ENCODE results near the gene SRA1. TPM values are rescaled to one million over a fixed set of nuclear protein-coding genes. Genes with fewer than 3 reads are reported as not detected.

SRA1 gene
- total RNA-seq, 2 experiments from 2014 or later = 38.0 to 39.6 TPM

- peaks cover 41% of the 10 kb centered on the region for H3K36me3 Mint-ChIP-seq (ENCODE audit: low read depth)
- H3K27me3 Mint-ChIP-seq (ENCODE audit: low read depth) = no peaks in the 10 kb centered on the region
- no peaks in the 10 kb centered on the region for H3K9me3 Mint-ChIP-seq
- CTCF ChIA-PET = interaction anchor here (0.6 to 3.2 kb wide), 11 partner anchors 10 to 193 kb away, joined by 3 to 18 read pairs (median 3); partner anchors contain the start of genes ANKHD1 and SRA1
- intact Hi-C loops (cut with micrococcal nuclease) = no loop called here
- peak overlapping the region; percentile 87 for H3K4me3 Mint-ChIP-seq
- peak overlapping the region; percentile 94 for H3K27ac Mint-ChIP-seq
- peaks cover 48% of the 10 kb centered on the region for H3K4me1 Mint-ChIP-seq (ENCODE audit: low read depth)
- DNase-seq = no peak
Measured at GRCh38 chr5:140548300-140548688, 9.0 kb downstream of the SRA1 start.

DNA sequence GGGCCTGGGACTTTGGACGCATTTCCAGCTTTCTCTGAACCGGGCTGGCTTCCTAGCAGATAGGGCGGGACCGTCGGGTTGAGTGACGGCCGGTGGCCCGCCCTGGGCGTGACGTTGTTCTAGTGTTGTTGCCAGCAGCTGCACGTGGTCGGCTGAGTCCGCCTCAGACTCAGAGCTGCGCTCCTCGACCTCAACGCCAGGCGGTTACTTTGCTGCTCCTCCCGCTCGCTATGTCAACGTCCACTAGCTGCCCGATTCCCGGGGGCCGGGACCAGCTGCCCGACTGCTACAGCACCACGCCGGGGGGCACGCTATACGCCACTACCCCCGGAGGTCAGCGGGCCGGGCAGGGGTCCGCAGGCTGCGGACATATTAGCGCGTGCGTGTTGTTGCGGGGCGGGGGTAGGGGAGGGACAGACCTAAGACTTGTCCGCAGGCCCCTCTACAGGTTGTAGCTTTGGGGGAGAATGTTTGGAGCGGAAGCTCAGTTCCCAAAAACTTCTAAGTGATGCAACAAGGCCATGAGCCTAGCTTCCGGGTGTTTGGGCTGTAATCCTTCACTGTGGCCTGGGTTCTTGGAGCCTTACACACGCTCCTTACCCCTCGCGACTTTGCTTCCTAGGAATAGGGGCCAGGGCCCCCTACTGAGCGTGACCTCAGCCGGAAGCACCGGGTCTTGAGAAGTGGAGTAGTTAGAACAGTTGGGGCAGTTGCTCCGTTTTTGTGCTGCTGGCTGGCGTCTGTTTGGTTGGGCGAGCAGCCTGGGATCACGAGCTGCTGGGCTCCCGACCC, 9.6 kb downstream of the SRA1 start, which contains the start of gene EIF4EBP3:
TSS of gene EIF4EBP3 (plus strand) at position 155 of the 792 bp plus-strand sequence. CDS start at position 231, 76 bp downstream.
- Mint-ChIP-seq H3K4me1 (ENCODE audit: low read depth) (peaks cover 42% of the 10 kb centered on the region), H3K9me3 (no peaks in the 10 kb centered on the region), H3K27me3 (ENCODE audit: low read depth) (no peaks in the 10 kb centered on the region), H3K4me3 (peak within 1 kb of the TSS; percentile 87), H3K27ac (peak within 1 kb of the TSS; percentile 94), H3K36me3 (ENCODE audit: low read depth) (peaks cover 35% of the 10 kb centered on the region)
- intact Hi-C loops (cut with micrococcal nuclease) = loop anchor here (1.0 kb wide), 5 partner anchors 10 to 146 kb away; partner anchors contain the start of genes ANKHD1, APBB3, SLC35A4 and SRA1
- DNase-seq = peak; percentile 93
- CTCF ChIA-PET = interaction anchor here (0.6 to 3.2 kb wide), 16 partner anchors 9 to 193 kb away, joined by 3 to 18 read pairs (median 3); partner anchors contain the start of genes ANKHD1 and SRA1

DNA sequence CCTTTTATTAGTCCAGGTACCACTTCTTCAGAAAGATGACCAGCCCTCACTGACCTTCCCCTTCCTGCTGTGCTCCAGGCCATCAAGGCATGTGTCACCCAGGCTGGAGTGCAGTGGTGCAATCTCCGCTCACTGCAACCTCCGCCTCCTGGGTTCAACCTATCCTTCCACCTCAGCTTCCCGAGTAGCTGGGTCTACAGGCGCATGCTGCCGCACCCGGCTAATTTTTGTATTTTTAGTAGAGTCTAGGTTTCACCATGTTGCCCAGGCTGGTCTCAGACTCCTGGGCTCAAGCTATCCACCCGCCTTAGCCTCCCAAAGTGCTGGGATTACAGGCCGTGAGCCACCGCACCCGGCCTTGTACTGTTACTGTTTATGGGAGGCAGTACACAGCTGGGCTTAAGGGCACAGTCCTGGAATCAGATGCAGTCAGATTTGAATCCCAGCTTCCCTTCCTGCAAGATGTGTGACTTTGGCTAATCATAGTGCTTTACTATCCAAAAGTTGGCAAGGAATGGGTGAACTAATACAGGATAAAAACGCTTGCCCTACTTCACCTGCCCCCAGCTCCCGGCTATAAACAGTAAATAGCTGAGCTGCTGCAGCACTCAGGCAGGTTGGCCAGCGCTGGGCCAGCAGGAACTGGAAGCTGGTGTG, 10.3 kb downstream of the SRA1 start:
- Mint-ChIP-seq H3K27ac (peak overlapping the region; percentile 94), H3K4me1 (ENCODE audit: low read depth) (peaks cover 38% of the 10 kb centered on the region), H3K4me3 (peak overlapping the region; percentile 87), H3K27me3 (ENCODE audit: low read depth) (no peaks in the 10 kb centered on the region), H3K9me3 (no peaks in the 10 kb centered on the region), H3K36me3 (ENCODE audit: low read depth) (peaks cover 35% of the 10 kb centered on the region)
- intact Hi-C loops (cut with micrococcal nuclease) = loop anchor here (1.0 kb wide), 5 partner anchors 10 to 146 kb away; partner anchors contain the start of genes ANKHD1, APBB3, SLC35A4 and SRA1
- CTCF ChIA-PET = interaction anchor here (0.8 to 3.2 kb wide), 9 partner anchors 8 to 92 kb away, joined by 3 to 18 read pairs (median 4); partner anchors contain the start of gene SRA1
- DNase-seq = no peak

- H3K4me3 Mint-ChIP-seq = no peak overlapping the region
Measured at GRCh38 chr5:140545606-140546005, 11.7 kb downstream of the SRA1 start.

DNA sequence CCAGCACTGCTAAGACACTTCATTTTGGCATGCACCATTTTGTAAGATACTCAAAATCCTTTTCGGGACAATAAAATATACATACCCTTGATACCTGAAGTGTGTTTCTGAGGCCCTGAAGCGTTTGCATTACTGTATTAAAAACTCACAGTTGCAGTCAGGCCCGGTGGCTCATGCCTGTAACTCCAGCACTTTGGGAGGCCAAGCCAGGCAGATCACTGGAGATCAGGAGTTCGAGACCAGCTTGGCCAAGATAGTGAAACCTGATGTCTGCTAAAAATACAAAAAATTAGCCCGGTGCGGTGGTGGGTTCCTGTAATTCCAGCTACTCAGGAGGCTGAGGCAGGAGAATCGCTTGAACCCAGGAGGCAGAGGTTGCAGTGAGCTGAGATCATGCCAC, 12.3 kb downstream of the SRA1 start:
- peaks cover 20% of the 10 kb centered on the region for H3K4me1 Mint-ChIP-seq (ENCODE audit: low read depth)
- no peaks in the 10 kb centered on the region for H3K27me3 Mint-ChIP-seq (ENCODE audit: low read depth)
- H3K9me3 Mint-ChIP-seq = no peaks in the 10 kb centered on the region
- no peak for DNase-seq
- intact Hi-C loops (cut with micrococcal nuclease) = no loop called here
- peak overlapping the region; percentile 6 for H3K27ac Mint-ChIP-seq
- H3K36me3 Mint-ChIP-seq (ENCODE audit: low read depth) = peaks cover 32% of the 10 kb centered on the region
- CTCF ChIA-PET = no interaction called here
- H3K4me3 Mint-ChIP-seq = no peak overlapping the region

More at GRCh38 chr5:140545606-140546005, 11.7 kb downstream of the SRA1 start:
- H3K4me1 Mint-ChIP-seq (ENCODE audit: low read depth) = peaks cover 25% of the 10 kb centered on the region
- H3K27me3 Mint-ChIP-seq (ENCODE audit: low read depth) = no peaks in the 10 kb centered on the region
- H3K27ac Mint-ChIP-seq = no peak overlapping the region
- CTCF ChIA-PET = interaction anchor here (0.7 kb wide), 1 partner anchor 15 kb away, joined by 3 read pairs; no protein-coding TSS in a partner anchor
- DNase-seq = no peak
- intact Hi-C loops (cut with micrococcal nuclease) = no loop called here
- peaks cover 35% of the 10 kb centered on the region for H3K36me3 Mint-ChIP-seq (ENCODE audit: low read depth)
- no peaks in the 10 kb centered on the region for H3K9me3 Mint-ChIP-seq

DNA sequence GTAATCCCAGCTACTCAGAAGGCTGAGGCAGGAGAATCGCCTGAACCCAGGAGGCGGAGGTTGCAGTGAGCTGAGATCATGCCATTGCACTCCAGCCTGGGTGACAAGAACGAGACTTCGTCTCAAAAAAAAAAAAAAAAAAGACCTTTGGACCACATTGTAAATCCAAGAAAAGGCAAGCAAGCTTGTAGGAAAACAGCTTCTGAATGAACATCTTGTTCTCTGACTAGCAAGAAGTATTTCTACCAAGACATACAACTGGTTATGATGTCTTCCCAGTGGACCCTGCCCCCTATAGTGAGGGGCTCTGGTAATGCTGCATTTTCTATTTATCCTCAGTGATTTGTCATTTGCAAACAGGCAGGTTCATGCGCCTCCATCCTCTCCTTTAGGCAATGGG, 14.3 kb downstream of the SRA1 start:
- H3K4me3 Mint-ChIP-seq = no peak overlapping the region
- intact Hi-C loops (cut with micrococcal nuclease) = no loop called here
- no peaks in the 10 kb centered on the region for H3K9me3 Mint-ChIP-seq
- H3K27ac Mint-ChIP-seq = no peak overlapping the region
- peaks cover 21% of the 10 kb centered on the region for H3K36me3 Mint-ChIP-seq (ENCODE audit: low read depth)
- H3K27me3 Mint-ChIP-seq (ENCODE audit: low read depth) = no peaks in the 10 kb centered on the region
- CTCF ChIA-PET = no interaction called here
- peaks cover 2% of the 10 kb centered on the region for H3K4me1 Mint-ChIP-seq (ENCODE audit: low read depth)
- no peak for DNase-seq

GRCh38 chr5:140540227-140540626, 17.0 kb downstream of the SRA1 start:
- H3K27ac Mint-ChIP-seq = no peak overlapping the region
- peaks cover 24% of the 10 kb centered on the region for H3K36me3 Mint-ChIP-seq (ENCODE audit: low read depth)

DNA sequence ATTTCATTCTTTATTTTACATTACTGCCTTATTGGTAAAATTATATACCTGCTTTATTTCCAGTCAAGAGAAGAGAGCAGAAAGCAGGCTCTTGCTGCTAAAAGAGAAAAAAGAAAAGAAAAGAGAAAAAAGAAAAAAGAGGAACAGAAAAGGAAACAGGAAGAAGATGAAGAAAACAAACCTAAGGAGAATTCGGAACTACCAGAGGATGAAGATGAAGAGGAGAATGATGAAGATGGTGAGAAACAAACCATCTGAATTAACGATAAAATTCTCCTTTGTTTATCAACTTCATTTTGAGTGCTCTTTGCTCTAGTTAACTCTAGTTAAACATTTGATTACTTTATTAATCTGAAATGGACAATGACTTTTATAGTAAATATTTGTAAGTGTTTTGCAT, 33.3 kb downstream of the SRA1 start:
- H3K9me3 Mint-ChIP-seq = no peaks in the 10 kb centered on the region
- no peak overlapping the region for H3K4me3 Mint-ChIP-seq
- H3K4me1 Mint-ChIP-seq (ENCODE audit: low read depth) = no peaks in the 10 kb centered on the region
- CTCF ChIA-PET = no interaction called here
- H3K36me3 Mint-ChIP-seq (ENCODE audit: low read depth) = peaks cover 23% of the 10 kb centered on the region
- DNase-seq = no peak
- no peaks in the 10 kb centered on the region for H3K27me3 Mint-ChIP-seq (ENCODE audit: low read depth)
- no peak overlapping the region for H3K27ac Mint-ChIP-seq
- intact Hi-C loops (cut with micrococcal nuclease) = no loop called here

More at GRCh38 chr5:140540227-140540626, 17.0 kb downstream of the SRA1 start:
- Mint-ChIP-seq H3K4me1 (ENCODE audit: low read depth) (peaks cover 1% of the 10 kb centered on the region), H3K9me3 (no peaks in the 10 kb centered on the region), H3K27me3 (ENCODE audit: low read depth) (no peaks in the 10 kb centered on the region), H3K4me3 (no peak overlapping the region)
- no peak for DNase-seq
- intact Hi-C loops (cut with micrococcal nuclease) = no loop called here
- CTCF ChIA-PET = interaction anchor here (0.8 to 1.3 kb wide), 4 partner anchors 11 to 204 kb away, joined by 3 to 6 read pairs (median 3); no protein-coding TSS in a partner anchor

DNA sequence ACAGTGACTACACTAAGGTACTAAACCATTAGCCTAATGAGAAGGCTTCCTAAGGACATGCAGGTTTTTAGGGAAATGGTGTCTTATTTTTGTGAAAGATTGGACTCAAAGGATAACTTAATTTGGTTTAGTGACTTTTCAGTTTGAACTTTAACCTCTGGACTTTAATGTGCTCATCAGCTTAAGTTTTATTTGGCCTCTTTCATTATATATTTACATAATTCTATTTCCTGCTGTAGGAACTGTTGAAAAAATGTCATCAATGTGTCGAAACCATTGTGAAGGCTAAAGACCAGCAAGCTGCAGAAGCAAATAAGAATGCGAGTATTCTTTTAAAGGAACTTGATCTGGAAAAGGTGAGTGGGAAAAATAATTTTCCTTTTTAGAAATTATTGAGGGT, 44.1 kb downstream of the SRA1 start:
- DNase-seq = no peak
- Mint-ChIP-seq H3K27ac (no peak overlapping the region), H3K36me3 (ENCODE audit: low read depth) (peaks cover 23% of the 10 kb centered on the region), H3K9me3 (no peaks in the 10 kb centered on the region), H3K4me1 (ENCODE audit: low read depth) (no peaks in the 10 kb centered on the region), H3K27me3 (ENCODE audit: low read depth) (no peaks in the 10 kb centered on the region), H3K4me3 (no peak overlapping the region)
- CTCF ChIA-PET = no interaction called here
- intact Hi-C loops (cut with micrococcal nuclease) = no loop called here

- peaks cover 17% of the 10 kb centered on the region for H3K36me3 Mint-ChIP-seq (ENCODE audit: low read depth)
- H3K27me3 Mint-ChIP-seq (ENCODE audit: low read depth) = no peaks in the 10 kb centered on the region
- H3K27ac Mint-ChIP-seq = no peak overlapping the region
- no peaks in the 10 kb centered on the region for H3K9me3 Mint-ChIP-seq
- no peaks in the 10 kb centered on the region for H3K4me1 Mint-ChIP-seq (ENCODE audit: low read depth)
- intact Hi-C loops (cut with micrococcal nuclease) = no loop called here
- CTCF ChIA-PET = no interaction called here
- no peak overlapping the region for H3K4me3 Mint-ChIP-seq
- no peak for DNase-seq
Measured at GRCh38 chr5:140509898-140510297, 47.4 kb downstream of the SRA1 start.

GRCh38 chr5:140502834-140503233, 54.4 kb downstream of the SRA1 start:
- no peak for DNase-seq
- CTCF ChIA-PET = interaction anchor here (0.9 kb wide), 1 partner anchor 267 kb away, joined by 5 read pairs; no protein-coding TSS in a partner anchor
- Mint-ChIP-seq H3K27ac (no peak overlapping the region), H3K4me1 (ENCODE audit: low read depth) (peaks cover 4% of the 10 kb centered on the region), H3K9me3 (no peaks in the 10 kb centered on the region), H3K4me3 (no peak overlapping the region), H3K36me3 (ENCODE audit: low read depth) (peaks cover 5% of the 10 kb centered on the region), H3K27me3 (ENCODE audit: low read depth) (no peaks in the 10 kb centered on the region)
- intact Hi-C loops (cut with micrococcal nuclease) = no loop called here

Data from activated naive CD4-positive, alpha-beta T cell treated with anti-CD3 and anti-CD28 coated beads for 36 hours (primary cell).